Endothelial cell of umbilical vein (primary cell): ENCODE data around the gene LRP1.

Experiments used
- EZH2 ChIP-seq: IDR thresholded peaks from 2 replicates; pipeline ENCODE4 v1.6.1; 2012; ENCODE audit warnings: borderline replicate concordance, low read depth, mild to moderate bottlenecking, moderate library complexity, low read length, inconsistent platforms; ENCODE audit not compliant: severe bottlenecking
- FOS ChIP-seq: IDR thresholded peaks from 2 replicates; pipeline ENCODE4 v1.6.1; 2011; ENCODE audit warnings: mild to moderate bottlenecking, low read length, moderate library complexity, borderline replicate concordance; ENCODE audit not compliant: insufficient read depth
- POLR2A ChIP-seq: IDR thresholded peaks from 2 replicates; pipeline ENCODE4 v1.6.1; 2012; ENCODE audit warnings: low read depth, mild to moderate bottlenecking, control low read depth, low read length
- POLR2AphosphoS5 ChIP-seq: IDR thresholded peaks from 2 replicates; pipeline ENCODE4 v1.6.1; 2012; ENCODE audit warnings: low read depth, mild to moderate bottlenecking, control low read depth, low read length, moderate library complexity; ENCODE audit not compliant: insufficient read depth
- TF ChIP-seq, protein P1 (sequence below), 2 donors: IDR thresholded peaks; 1 replicate in 1 of 2; 2 replicates in 1 of 2; pipeline ENCODE4 v1.5.1; 2011; ENCODE audit warnings: low read length in 2 of 2, mild to moderate bottlenecking in 2 of 2, moderate library complexity in 2 of 2, control low read depth in 1 of 2, inconsistent platforms in 1 of 2, low read depth in 1 of 2; ENCODE audit not compliant: insufficient read depth in 1 of 2; ENCODE audit errors: extremely low read depth in 1 of 2

- TF ChIP-seq, protein P1, sequence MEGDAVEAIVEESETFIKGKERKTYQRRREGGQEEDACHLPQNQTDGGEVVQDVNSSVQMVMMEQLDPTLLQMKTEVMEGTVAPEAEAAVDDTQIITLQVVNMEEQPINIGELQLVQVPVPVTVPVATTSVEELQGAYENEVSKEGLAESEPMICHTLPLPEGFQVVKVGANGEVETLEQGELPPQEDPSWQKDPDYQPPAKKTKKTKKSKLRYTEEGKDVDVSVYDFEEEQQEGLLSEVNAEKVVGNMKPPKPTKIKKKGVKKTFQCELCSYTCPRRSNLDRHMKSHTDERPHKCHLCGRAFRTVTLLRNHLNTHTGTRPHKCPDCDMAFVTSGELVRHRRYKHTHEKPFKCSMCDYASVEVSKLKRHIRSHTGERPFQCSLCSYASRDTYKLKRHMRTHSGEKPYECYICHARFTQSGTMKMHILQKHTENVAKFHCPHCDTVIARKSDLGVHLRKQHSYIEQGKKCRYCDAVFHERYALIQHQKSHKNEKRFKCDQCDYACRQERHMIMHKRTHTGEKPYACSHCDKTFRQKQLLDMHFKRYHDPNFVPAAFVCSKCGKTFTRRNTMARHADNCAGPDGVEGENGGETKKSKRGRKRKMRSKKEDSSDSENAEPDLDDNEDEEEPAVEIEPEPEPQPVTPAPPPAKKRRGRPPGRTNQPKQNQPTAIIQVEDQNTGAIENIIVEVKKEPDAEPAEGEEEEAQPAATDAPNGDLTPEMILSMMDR (IDR thresholded peaks at IDR 0.05; ENCODE audit: extremely low read depth in 1 of 2, insufficient read depth in 1 of 2, low read depth in 1 of 2, low read length in 2 of 2) = no peak
- TF ChIP-seq POLR2A = no peak
- TF ChIP-seq FOS = no peak
- TF ChIP-seq EZH2 = no peak
- TF ChIP-seq POLR2AphosphoS5 = no peak
Measured at GRCh38 chr12:57191410-57191809, 63.1 kb downstream of the LRP1 start.
